Mesendoderm (in vitro differentiated cells): Measurements from ENCODE around the gene PTPRD.

Experiments
- DNase-seq: peaks from one replicate; pipeline ENCODE4 v3.0.0; 2013
- H2AK5ac ChIP-seq: 2 replicates; pipeline ENCODE4 v1.6.1; 2013; ENCODE audit warnings: low read length, inconsistent platforms
- H2BK120ac ChIP-seq: 2 replicates; pipeline ENCODE4 v1.6.1; 2013; ENCODE audit warnings: low read depth, mild to moderate bottlenecking, low read length, moderate library complexity, mixed read lengths
- H2BK15ac ChIP-seq: replicated peaks from 2 replicates; pipeline ENCODE4 v1.6.1; 2013; ENCODE audit warnings: low read depth, mild to moderate bottlenecking, moderate library complexity
- H2BK5ac ChIP-seq: 2 replicates; pipeline ENCODE4 v1.6.1; 2013; ENCODE audit warnings: low read length, inconsistent platforms
- H3K18ac ChIP-seq: 2 replicates; pipeline ENCODE4 v1.6.1; 2013; ENCODE audit warnings: mild to moderate bottlenecking, low read length, mixed read lengths
- H3K23ac ChIP-seq: one replicate; pipeline ENCODE4 v1.6.1; 2013; ENCODE audit warnings: low read length
- H3K27ac ChIP-seq: 2 replicates; pipeline ENCODE4 v1.5.1; 2013; ENCODE audit warnings: low read depth, mild to moderate bottlenecking, inconsistent platforms, low read length, moderate library complexity
- H3K27me3 ChIP-seq: 2 replicates; pipeline ENCODE4 v1.6.1; 2013; ENCODE audit warnings: low read length, control low read depth, mild to moderate bottlenecking, inconsistent platforms; ENCODE audit not compliant: insufficient read depth, poor library complexity
- H3K36me3 ChIP-seq: 2 replicates; pipeline ENCODE4 v1.6.1; 2013; ENCODE audit warnings: low read length, inconsistent platforms; ENCODE audit not compliant: control insufficient read depth, insufficient read depth
- H3K4ac ChIP-seq: one replicate; pipeline ENCODE4 v1.6.1; 2013; ENCODE audit warnings: low read depth, mild to moderate bottlenecking, low read length, moderate library complexity
- H3K4me1 ChIP-seq: 2 replicates; pipeline ENCODE4 v1.6.1; 2013; ENCODE audit warnings: low read depth, low read length, inconsistent platforms; ENCODE audit not compliant: control insufficient read depth
- H3K4me2 ChIP-seq: 2 replicates; pipeline ENCODE4 v1.6.1; 2013; ENCODE audit warnings: low read length
- H3K4me3 ChIP-seq: 2 replicates; pipeline ENCODE4 v1.5.1; 2013; ENCODE audit warnings: mild to moderate bottlenecking, low read length
- H3K56ac ChIP-seq: one replicate; pipeline ENCODE4 v1.6.1; 2013; ENCODE audit warnings: low read length
- H3K79me1 ChIP-seq: 2 replicates; pipeline ENCODE4 v1.6.1; 2013; ENCODE audit warnings: low read length, inconsistent platforms
- H3K79me2 ChIP-seq: 2 replicates; pipeline ENCODE4 v1.6.1; 2013; ENCODE audit warnings: mild to moderate bottlenecking, low read length; ENCODE audit not compliant: control insufficient read depth, insufficient read depth
- H3K9ac ChIP-seq: 2 replicates; pipeline ENCODE4 v1.6.1; 2013; ENCODE audit warnings: low read length, inconsistent platforms
- H4K5ac ChIP-seq: one replicate; pipeline ENCODE4 v1.6.1; 2013; ENCODE audit warnings: low read length
- H4K8ac ChIP-seq: one replicate; pipeline ENCODE4 v1.6.1; 2013; ENCODE audit warnings: low read depth, mild to moderate bottlenecking, control low read depth, low read length, moderate library complexity
- WGBS: extraction: QIAGEN DNeasy Blood & Tissue Kit; methylation state at CpG from one replicate; pipeline ENCODE4 v1.1.7; 2013; ENCODE audit warnings: low lambda C conversion rate, missing lambda C conversion rate; ENCODE audit not compliant: insufficient coverage; ENCODE audit errors: extremely low coverage; 5-methylcytosine and 5-hydroxymethylcytosine counted together

PTPRD gene

GRCh38 chr9:10251490-10251889 lies 361.3 kb downstream of the PTPRD start:
- no peak overlapping the region for H3K4me2 ChIP-seq
- H2AK5ac ChIP-seq = no peak overlapping the region
- H3K4me1 ChIP-seq = no peaks in the 10 kb centered on the region
- H3K27me3 ChIP-seq = no peaks in the 10 kb centered on the region
- no peak overlapping the region for H2BK15ac ChIP-seq
- no peaks in the 10 kb centered on the region for H3K79me1 ChIP-seq
- no peak overlapping the region for H3K18ac ChIP-seq
- H3K4me3 ChIP-seq = no peak overlapping the region
- H4K8ac ChIP-seq = no peak overlapping the region
- no CpG with 5 or more reads among the region's 1 CpG for WGBS
- H3K79me2 ChIP-seq = no peaks in the 10 kb centered on the region
- DNase-seq = no peak
- H2BK120ac ChIP-seq = no peak overlapping the region
- no peak overlapping the region for H3K23ac ChIP-seq
- no peak overlapping the region for H3K27ac ChIP-seq
- no peak overlapping the region for H3K4ac ChIP-seq
- H3K9ac ChIP-seq = no peak overlapping the region
- H4K5ac ChIP-seq = no peak overlapping the region
- H3K56ac ChIP-seq = no peak overlapping the region
- H2BK5ac ChIP-seq = no peak overlapping the region
- H3K36me3 ChIP-seq = no peaks in the 10 kb centered on the region

GRCh38 chr9:10250219-10250618 lies 362.6 kb downstream of the PTPRD start:
- Histone ChIP-seq H3K79me1 (no peaks in the 10 kb centered on the region), H3K4me2 (no peak overlapping the region), H3K18ac (no peak overlapping the region), H2BK120ac (no peak overlapping the region), H2BK5ac (no peak overlapping the region), H2AK5ac (no peak overlapping the region), H3K4me1 (no peaks in the 10 kb centered on the region), H3K23ac (no peak overlapping the region), H3K27me3 (no peaks in the 10 kb centered on the region), H3K4me3 (no peak overlapping the region), H4K5ac (no peak overlapping the region), H3K9ac (no peak overlapping the region), H3K4ac (no peak overlapping the region), H3K27ac (no peak overlapping the region), H3K79me2 (no peaks in the 10 kb centered on the region), H3K36me3 (no peaks in the 10 kb centered on the region), H3K56ac (no peak overlapping the region), H2BK15ac (no peak overlapping the region), H4K8ac (no peak overlapping the region)
- WGBS = no CpG with 5 or more reads among the region's 1 CpG
- DNase-seq = no peak

GRCh38 chr9:10248890-10249289 lies 363.9 kb downstream of the PTPRD start:
- Histone ChIP-seq H4K5ac (no peak overlapping the region), H3K23ac (no peak overlapping the region), H3K18ac (no peak overlapping the region), H3K4ac (no peak overlapping the region), H2AK5ac (no peak overlapping the region), H4K8ac (no peak overlapping the region), H2BK5ac (no peak overlapping the region), H3K27me3 (no peaks in the 10 kb centered on the region), H2BK15ac (no peak overlapping the region), H3K79me1 (no peaks in the 10 kb centered on the region), H3K27ac (no peak overlapping the region), H3K4me2 (no peak overlapping the region), H3K9ac (no peak overlapping the region), H3K56ac (no peak overlapping the region), H3K4me1 (no peaks in the 10 kb centered on the region), H3K79me2 (no peaks in the 10 kb centered on the region), H3K4me3 (no peak overlapping the region), H2BK120ac (no peak overlapping the region), H3K36me3 (no peaks in the 10 kb centered on the region)
- no CpG with 5 or more reads among the region's 1 CpG for WGBS
- no peak for DNase-seq

GRCh38 chr9:10242255-10242654 lies 370.5 kb downstream of the PTPRD start:
- H3K4me2 ChIP-seq = no peak overlapping the region
- no peak overlapping the region for H2BK15ac ChIP-seq
- H3K9ac ChIP-seq = no peak overlapping the region
- no CpG with 5 or more reads among the region's 2 CpGs for WGBS
- no peak overlapping the region for H3K18ac ChIP-seq
- H3K27me3 ChIP-seq = no peaks in the 10 kb centered on the region
- H3K56ac ChIP-seq = no peak overlapping the region
- no peak overlapping the region for H4K5ac ChIP-seq
- no peak overlapping the region for H3K23ac ChIP-seq
- no peak for DNase-seq
- no peak overlapping the region for H3K27ac ChIP-seq
- no peaks in the 10 kb centered on the region for H3K79me1 ChIP-seq
- no peak overlapping the region for H2BK120ac ChIP-seq
- H3K4ac ChIP-seq = no peak overlapping the region
- no peaks in the 10 kb centered on the region for H3K4me1 ChIP-seq
- no peaks in the 10 kb centered on the region for H3K79me2 ChIP-seq
- H4K8ac ChIP-seq = no peak overlapping the region
- H3K36me3 ChIP-seq = no peaks in the 10 kb centered on the region
- no peak overlapping the region for H2AK5ac ChIP-seq
- no peak overlapping the region for H3K4me3 ChIP-seq
- no peak overlapping the region for H2BK5ac ChIP-seq

GRCh38 chr9:10238087-10238486 lies 374.7 kb downstream of the PTPRD start:
- H2BK5ac ChIP-seq = no peak overlapping the region
- no peak overlapping the region for H3K56ac ChIP-seq
- no peak overlapping the region for H3K4me3 ChIP-seq
- no peaks in the 10 kb centered on the region for H3K36me3 ChIP-seq
- no CpG with 5 or more reads among the region's 1 CpG for WGBS
- no peaks in the 10 kb centered on the region for H3K79me1 ChIP-seq
- no peak overlapping the region for H3K4ac ChIP-seq
- H3K18ac ChIP-seq = no peak overlapping the region
- no peak overlapping the region for H2BK15ac ChIP-seq
- DNase-seq = peak; percentile 16
- no peak overlapping the region for H2BK120ac ChIP-seq
- no peaks in the 10 kb centered on the region for H3K4me1 ChIP-seq
- no peaks in the 10 kb centered on the region for H3K27me3 ChIP-seq
- H3K23ac ChIP-seq = no peak overlapping the region
- no peak overlapping the region for H2AK5ac ChIP-seq
- H4K8ac ChIP-seq = no peak overlapping the region
- H3K9ac ChIP-seq = no peak overlapping the region
- no peak overlapping the region for H3K4me2 ChIP-seq
- H3K27ac ChIP-seq = no peak overlapping the region
- H4K5ac ChIP-seq = no peak overlapping the region
- no peaks in the 10 kb centered on the region for H3K79me2 ChIP-seq

GRCh38 chr9:10237584-10237983 lies 375.2 kb downstream of the PTPRD start:
- Histone ChIP-seq H2BK5ac (no peak overlapping the region), H2BK120ac (no peak overlapping the region), H3K4me2 (no peak overlapping the region), H2BK15ac (no peak overlapping the region), H3K23ac (no peak overlapping the region), H2AK5ac (no peak overlapping the region), H3K18ac (no peak overlapping the region), H3K27ac (no peak overlapping the region), H3K79me2 (no peaks in the 10 kb centered on the region), H3K79me1 (no peaks in the 10 kb centered on the region), H3K4ac (no peak overlapping the region), H3K56ac (no peak overlapping the region), H3K27me3 (no peaks in the 10 kb centered on the region), H3K36me3 (no peaks in the 10 kb centered on the region), H4K8ac (no peak overlapping the region), H3K9ac (no peak overlapping the region), H3K4me1 (no peaks in the 10 kb centered on the region), H4K5ac (no peak overlapping the region), H3K4me3 (no peak overlapping the region)
- DNase-seq = no peak
